Prostate gland (tissue), 2 donors: ENCODE data around the gene RNPEPL1.

ENCODE experiments used
- CTCF ChIP-seq, 4 experiments: fragments of 200-600 bp in 2 of 4; fragments of 450-650 bp in 2 of 4; sonication (generic) in 2 of 4; IDR thresholded peaks; 1 replicate in 3 of 4; 2 replicates in 1 of 4; pipeline ENCODE4 v1.5.1; 2016 to 2019; ENCODE audit warnings: antibody characterized with exemption in 4 of 4, mild to moderate bottlenecking in 2 of 4, moderate library complexity in 2 of 4
- POLR2A ChIP-seq: fragments of 450-650 bp; IDR thresholded peaks from one replicate; pipeline ENCODE4 v1.6.1; 2016; ENCODE audit warnings: antibody characterized with exemption, mild to moderate bottlenecking
- POLR2AphosphoS5 ChIP-seq: sonication (generic); formaldehyde crosslinking; IDR thresholded peaks from one replicate; pipeline ENCODE4 v1.6.1; 2017; ENCODE audit warnings: antibody characterized with exemption

DNA sequence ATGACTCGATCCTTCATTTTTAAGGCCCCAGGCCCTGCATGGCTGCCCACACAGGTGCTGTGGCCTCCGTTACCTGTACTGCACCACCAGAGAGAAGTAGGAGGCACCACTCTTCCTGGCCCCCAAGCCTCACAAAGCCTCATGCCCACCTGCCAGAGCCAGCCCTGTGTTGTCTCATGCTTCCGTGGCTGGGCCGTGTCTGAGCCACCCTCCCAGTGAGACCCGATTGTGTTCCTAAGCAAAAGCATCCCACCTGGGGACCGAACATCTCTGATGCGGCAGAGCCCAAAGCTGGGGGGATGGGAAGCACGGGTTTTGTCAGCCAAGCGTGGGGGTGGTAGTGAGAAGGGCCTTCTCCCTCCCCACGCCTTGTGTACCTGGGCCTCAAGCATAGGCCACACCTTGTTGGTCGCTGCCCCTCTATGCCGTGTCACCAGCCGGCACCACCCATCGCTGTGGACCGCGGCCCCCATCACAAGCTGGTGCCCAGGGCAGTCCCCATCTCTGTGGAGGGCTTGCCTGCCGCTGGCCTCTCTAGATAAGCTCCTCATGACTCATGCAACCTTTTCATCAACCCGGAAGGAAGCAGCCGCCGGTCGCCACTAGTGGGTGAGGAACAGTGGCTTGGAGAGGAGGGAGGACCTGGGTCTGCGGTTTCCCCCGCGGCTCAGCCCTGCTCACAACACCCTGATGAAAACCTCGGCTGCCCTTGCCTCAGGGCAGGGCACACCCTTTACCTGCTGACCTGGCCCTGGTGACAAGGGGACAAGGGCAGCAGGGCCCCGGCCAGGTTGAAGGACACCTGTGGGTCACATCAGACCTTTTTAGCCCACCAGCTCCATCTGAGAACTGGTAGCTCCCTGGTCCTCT lies 2.7 kb upstream of the RNPEPL1 start:
- TF ChIP-seq CTCF (IDR thresholded peaks at IDR 0.05) = no peak
- peak; percentile 32 for TF ChIP-seq POLR2A
- TF ChIP-seq POLR2AphosphoS5 = peak; percentile 27
